Stimulated activated CD8-positive, alpha-beta memory T cell treated with anti-CD3 and anti-CD28 coated beads, Interleukin-12 subunit alpha, Interleukin-12 subunit beta, amount 100 ng/mL, for 24 hours (primary cell): ENCODE data around the gene KIZ.

ENCODE experiments used
- DNase-seq: peaks from one replicate; pipeline ENCODE4 v3.0.0-alpha.2; 2020; ENCODE audit errors: extremely low read depth

KIZ gene

GRCh38 chr20:21105429-21106170, 20.3 kb upstream of the KIZ start:
- DNase-seq, result no peak

GRCh38 chr20:21106171-21107017, 19.5 kb upstream of the KIZ start, which contains the start of gene LINC00237:
TSS of gene LINC00237 (minus strand) at chr20:21106358.
- no peak for DNase-seq

GRCh38 chr20:21109144-21109543, 16.7 kb upstream of the KIZ start:
- no peak for DNase-seq

GRCh38 chr20:21110811-21111210, 15.1 kb upstream of the KIZ start:
- DNase-seq, result no peak

- no peak for DNase-seq
Observed at GRCh38 chr20:21111416-21111815, 14.5 kb upstream of the KIZ start.

GRCh38 chr20:21113697-21114096, 12.2 kb upstream of the KIZ start:
- DNase-seq, result no peak

GRCh38 chr20:21114584-21114983, 11.3 kb upstream of the KIZ start:
- DNase-seq, result no peak

- no peak for DNase-seq
Observed at GRCh38 chr20:21117521-21117920, 8.4 kb upstream of the KIZ start.

GRCh38 chr20:21118138-21118537, 7.7 kb upstream of the KIZ start:
- no peak for DNase-seq

GRCh38 chr20:21118782-21119181, 7.1 kb upstream of the KIZ start:
- no peak for DNase-seq

- DNase-seq, result no peak
Observed at GRCh38 chr20:21124190-21124589, 1.7 kb upstream of the KIZ start.

- no peak for DNase-seq
Observed at GRCh38 chr20:21125072-21125848, 622 bp upstream of the KIZ start.

GRCh38 chr20:21126581-21126870, 644 bp downstream of the KIZ start:
- DNase-seq, result no peak

- no peak for DNase-seq
Observed at GRCh38 chr20:21127201-21127981, 1.5 kb downstream of the KIZ start.

GRCh38 chr20:21129861-21130260, 4.0 kb downstream of the KIZ start:
- DNase-seq, result no peak

- no peak for DNase-seq
Observed at GRCh38 chr20:21133404-21133803, 7.5 kb downstream of the KIZ start.

GRCh38 chr20:21133917-21134622, 8.2 kb downstream of the KIZ start:
- no peak for DNase-seq

- DNase-seq, result no peak
Observed at GRCh38 chr20:21134883-21135493, 9.1 kb downstream of the KIZ start.

- DNase-seq, result no peak
Observed at GRCh38 chr20:21136015-21136732, 10.3 kb downstream of the KIZ start.

GRCh38 chr20:21137078-21137477, 11.2 kb downstream of the KIZ start:
- no peak for DNase-seq
